Measurements from ENCODE around the gene ADAM10. TPM values are rescaled to one million over a fixed set of nuclear protein-coding genes. Genes with fewer than 3 reads are reported as not detected.

ADAM10 gene
- total RNA-seq, 1 donor from 2014 or later = 84.4 TPM

- FAIRE-seq = no peak
- DNase-seq (ENCODE audit: low spot score in 2 of 2) = no peak
Observed at GRCh38 chr15:58558777-58559176, 190.7 kb downstream of the ADAM10 start.

DNA sequence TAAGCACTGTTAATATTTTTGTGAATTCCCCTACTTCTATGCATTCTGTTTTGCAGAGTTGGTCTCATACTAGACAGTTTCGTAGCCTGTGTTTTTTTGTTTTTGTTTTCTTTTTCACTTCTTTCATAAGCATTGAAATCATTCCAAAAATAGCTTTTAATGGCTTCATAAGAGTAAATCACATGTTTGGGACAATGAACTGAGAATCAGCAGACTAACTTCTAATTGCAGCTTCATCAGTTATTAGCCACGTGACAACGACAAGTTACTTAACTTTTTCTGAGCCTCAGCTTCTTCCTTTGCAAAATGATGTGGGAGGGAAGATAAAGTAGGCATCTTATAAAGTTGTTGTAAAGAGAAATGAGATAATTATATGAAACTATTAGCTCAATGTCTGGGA is 193.0 kb downstream of the ADAM10 start:
- FAIRE-seq = no peak

DNA sequence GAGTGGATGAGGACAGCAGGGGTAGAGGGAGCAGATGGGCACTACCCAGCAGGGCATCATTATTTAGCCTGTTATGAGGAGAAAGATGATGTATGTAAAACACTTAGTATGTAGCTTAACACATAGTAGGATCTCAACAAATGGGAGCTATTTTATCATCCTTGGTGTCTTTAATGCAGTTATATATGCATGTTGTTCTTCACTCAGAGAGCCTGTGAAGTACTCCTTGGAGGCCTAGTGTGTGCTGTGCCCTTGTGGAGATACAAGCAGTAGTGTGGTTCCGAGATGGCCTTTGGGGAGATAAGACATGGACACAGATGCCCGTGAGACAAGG is 193.5 kb downstream of the ADAM10 start:
- DNase-seq (ENCODE audit: low spot score in 2 of 2) (no peak), FAIRE-seq (no peak)

More for the DNA sequence above, 193.0 kb downstream of the ADAM10 start:
- no peak for DNase-seq (ENCODE audit: low spot score in 2 of 2)

- FAIRE-seq = no peak
- no peak for DNase-seq (ENCODE audit: low spot score in 2 of 2)
Observed at GRCh38 chr15:58555162-58556027, 194.1 kb downstream of the ADAM10 start.

GRCh38 chr15:58554758-58555157 is 194.7 kb downstream of the ADAM10 start:
- DNase-seq (ENCODE audit: low spot score in 2 of 2) (no peak), FAIRE-seq (no peak)

GRCh38 chr15:58553365-58553918 is 196.1 kb downstream of the ADAM10 start:
- DNase-seq (ENCODE audit: low spot score in 2 of 2) (no peak), FAIRE-seq (no peak)

GRCh38 chr15:58552505-58553364 is 196.8 kb downstream of the ADAM10 start:
- FAIRE-seq (no peak), DNase-seq (ENCODE audit: low spot score in 2 of 2) (no peak)

DNA sequence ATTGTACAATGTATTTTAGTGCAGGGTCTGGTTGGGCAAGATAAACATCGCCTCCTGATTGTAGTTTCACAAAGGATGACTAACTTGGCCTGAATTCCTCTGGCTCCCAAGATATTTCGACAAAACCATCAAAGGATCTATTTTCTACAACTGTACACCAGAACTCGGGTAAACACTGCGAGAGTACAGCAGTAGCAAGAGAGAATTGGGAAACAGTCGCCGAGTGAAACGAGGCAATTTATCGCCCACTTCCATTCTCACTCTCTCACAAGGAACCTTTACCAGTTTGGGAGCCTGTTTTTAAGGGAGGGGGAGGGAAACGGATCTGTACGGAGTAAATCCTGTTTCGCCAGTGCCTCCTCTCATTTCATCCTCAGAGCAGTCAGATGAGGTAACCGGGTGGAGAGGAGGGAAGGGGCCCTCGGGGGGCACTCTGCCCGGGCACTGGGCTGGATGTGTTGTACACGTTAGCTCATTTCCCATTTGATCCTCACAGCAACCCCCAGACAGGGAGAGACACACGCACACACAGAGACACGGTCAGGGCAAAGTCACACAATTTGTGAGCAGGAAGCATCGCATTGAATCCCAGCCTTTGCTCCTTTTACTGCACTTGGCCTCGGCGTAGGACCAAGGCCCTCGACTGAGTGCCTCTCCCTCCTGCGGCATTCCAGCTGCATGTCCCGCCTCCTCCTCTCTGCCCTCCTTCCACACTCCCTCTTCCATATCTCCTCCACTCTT is 197.6 kb downstream of the ADAM10 start:
- FAIRE-seq (no peak), DNase-seq (ENCODE audit: low spot score in 2 of 2) (no peak)

- no peak for FAIRE-seq
Observed at GRCh38 chr15:58551084-58551763, 198.3 kb downstream of the ADAM10 start.

DNA sequence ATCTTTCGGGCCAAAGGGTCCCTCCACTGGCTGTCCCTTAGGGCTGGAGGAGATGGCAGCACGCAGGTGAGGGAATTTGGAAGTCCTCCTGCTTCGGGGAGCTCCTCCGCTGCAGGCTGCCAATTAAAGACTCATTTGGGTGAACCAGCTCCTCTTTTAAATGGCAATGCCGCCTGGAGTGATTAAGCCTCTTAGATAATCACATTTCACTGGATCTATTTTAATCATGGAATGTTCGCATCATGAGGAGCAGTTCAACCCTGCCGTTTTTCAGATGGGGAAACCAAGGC is 199.8 kb downstream of the ADAM10 start:
- FAIRE-seq (no peak), DNase-seq (ENCODE audit: low spot score in 2 of 2) (no peak)

More at GRCh38 chr15:58551084-58551763, 198.3 kb downstream of the ADAM10 start:
- no peak for DNase-seq (ENCODE audit: low spot score in 2 of 2)

DNA sequence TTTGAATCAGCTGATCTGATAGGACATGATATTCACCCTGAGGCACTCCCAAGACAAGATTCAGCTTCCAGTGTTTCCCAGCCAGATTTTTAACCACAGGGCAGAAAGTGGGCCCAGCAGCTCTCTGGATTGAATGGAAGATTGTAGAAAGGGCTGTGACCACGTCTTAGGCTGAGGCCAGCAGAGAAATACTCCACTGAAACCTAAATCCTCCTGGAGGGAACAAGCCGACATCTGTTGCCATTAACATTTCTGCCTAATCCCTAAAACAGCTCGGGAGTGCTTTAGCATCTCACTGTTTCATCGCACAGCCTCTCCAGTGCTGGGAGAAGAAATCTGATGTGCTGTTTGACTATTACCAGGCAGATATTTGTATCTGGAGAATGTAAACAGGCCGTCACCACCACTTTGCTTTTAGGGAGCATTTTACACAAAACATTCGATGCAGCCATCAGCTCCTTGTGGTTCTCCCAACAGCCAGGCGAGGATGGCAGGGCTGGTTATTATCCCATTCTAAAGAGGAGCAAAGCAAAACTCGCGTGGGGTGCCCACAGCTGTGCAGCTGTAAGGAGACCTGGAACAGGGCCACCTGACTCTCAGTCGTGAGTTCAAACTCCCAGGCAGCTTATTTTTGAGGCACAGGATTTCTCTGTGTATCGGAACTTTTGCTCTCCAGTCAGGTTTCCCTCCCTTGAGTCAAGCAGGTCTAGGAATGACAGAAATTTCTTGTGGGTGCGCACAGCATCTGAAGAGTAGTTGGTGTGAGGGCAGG is 200.3 kb downstream of the ADAM10 start:
- FAIRE-seq (no peak), DNase-seq (ENCODE audit: low spot score in 2 of 2) (no peak)

- DNase-seq (ENCODE audit: low spot score in 2 of 2) = no peak
- FAIRE-seq = no peak
Observed at GRCh38 chr15:58548308-58549012, 201.0 kb downstream of the ADAM10 start.

DNA sequence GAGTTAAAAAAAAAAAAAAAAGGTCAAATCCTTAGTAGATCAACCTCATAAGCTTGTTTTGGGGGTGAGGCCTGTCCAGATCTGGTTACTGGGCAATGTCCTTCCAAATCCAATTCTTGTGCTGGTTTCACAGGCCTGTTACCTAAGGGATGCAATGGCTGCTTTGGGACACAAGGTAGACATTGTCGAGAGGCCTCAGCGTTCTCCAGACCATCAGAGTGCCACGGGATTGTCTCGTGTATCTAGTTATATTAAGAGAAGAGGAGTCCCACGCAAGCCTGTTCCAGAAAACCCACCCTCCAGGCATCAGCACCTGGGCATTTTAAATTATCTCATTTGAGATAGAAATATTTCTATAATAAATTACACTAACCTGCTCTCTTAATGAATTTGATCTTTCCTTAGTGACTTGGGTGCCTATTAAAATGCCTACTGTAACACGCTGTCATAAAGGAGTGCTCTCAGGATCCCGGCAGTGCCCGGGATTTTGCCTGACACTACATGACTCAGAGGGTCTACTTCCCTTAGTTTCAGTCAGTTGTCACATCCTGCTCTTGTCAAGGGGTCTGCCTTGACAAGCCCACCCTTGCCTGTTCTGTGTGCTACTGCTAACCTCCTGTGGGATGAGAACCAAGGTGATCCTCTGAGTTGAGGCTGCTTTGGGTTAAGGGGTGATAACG is 201.7 kb downstream of the ADAM10 start:
- DNase-seq (ENCODE audit: low spot score in 2 of 2) (no peak), FAIRE-seq (no peak)

- FAIRE-seq (no peak), DNase-seq (ENCODE audit: low spot score in 2 of 2) (no peak)
Observed at GRCh38 chr15:58546635-58547627, 202.6 kb downstream of the ADAM10 start.

GRCh38 chr15:58546066-58546591 is 203.4 kb downstream of the ADAM10 start:
- DNase-seq (ENCODE audit: low spot score in 2 of 2) = no peak
- no peak for FAIRE-seq

DNA sequence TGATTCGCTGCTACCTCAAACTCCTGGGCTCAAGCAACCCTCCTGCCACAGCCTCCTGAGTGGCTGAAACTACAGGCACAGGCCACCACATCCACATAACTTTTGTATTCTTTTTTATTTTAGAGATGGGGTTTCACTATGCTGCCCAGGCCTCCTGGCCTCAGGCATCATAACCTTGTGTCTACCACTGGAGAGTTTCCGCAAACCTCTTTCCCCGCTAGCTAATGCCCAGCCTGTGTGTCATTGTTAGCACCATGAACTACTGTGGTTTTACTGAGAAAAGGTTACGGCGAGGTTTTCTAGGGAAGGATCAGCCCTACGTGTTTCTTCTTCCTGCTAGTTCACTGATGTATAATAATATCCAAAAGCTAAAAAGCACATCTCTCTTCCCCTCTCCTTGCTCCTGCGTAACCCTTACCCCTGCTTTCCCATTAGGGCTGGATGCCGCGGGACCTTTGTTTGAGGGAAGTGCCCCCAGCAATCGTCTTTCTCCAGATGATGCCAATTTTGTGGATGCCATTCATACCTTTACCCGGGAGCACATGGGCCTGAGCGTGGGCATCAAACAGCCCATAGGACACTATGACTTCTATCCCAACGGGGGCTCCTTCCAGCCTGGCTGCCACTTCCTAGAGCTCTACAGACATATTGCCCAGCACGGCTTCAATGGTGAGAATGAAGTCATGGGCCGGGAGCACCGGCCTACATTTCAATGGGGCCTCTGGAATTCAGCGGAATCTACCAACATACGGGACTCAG is 204.0 kb downstream of the ADAM10 start:
- FAIRE-seq = no peak

More for the DNA sequence above, 204.0 kb downstream of the ADAM10 start:
- no peak for DNase-seq (ENCODE audit: low spot score in 2 of 2)
